Ishikawa (cell line): ENCODE data around the gene CST7.

Experiments
- CREB1 ChIP-seq: IDR thresholded peaks from 2 replicates; pipeline ENCODE4 v1.6.1; 2012; ENCODE audit warnings: low read depth
- EGR1 ChIP-seq: IDR thresholded peaks from 2 replicates; pipeline ENCODE4 v1.6.1; 2012
- MAX ChIP-seq: IDR thresholded peaks from 2 replicates; pipeline ENCODE4 v1.6.1; 2012
- NFIC ChIP-seq: IDR thresholded peaks from 2 replicates; pipeline ENCODE4 v1.6.1; 2012
- REST ChIP-seq: IDR thresholded peaks from 2 replicates; pipeline ENCODE4 v1.6.1; 2012; ENCODE audit warnings: low read depth, mild to moderate bottlenecking
- TCF12 ChIP-seq: IDR thresholded peaks from 2 replicates; pipeline ENCODE4 v1.6.1; 2012; ENCODE audit warnings: low read depth

GRCh38 chr20:24990810-24991252 lies 41.8 kb downstream of the CST7 start:
- TF ChIP-seq EGR1, result no peak
- TF ChIP-seq CREB1, result no peak
- TF ChIP-seq MAX, result no peak
- TF ChIP-seq TCF12, result no peak
- no peak for TF ChIP-seq REST
- TF ChIP-seq NFIC, result no peak
